ENCODE results near the gene FRMD4A. TPM values are rescaled to one million over a fixed set of nuclear protein-coding genes. Genes with fewer than 3 reads are reported as not detected.

FRMD4A gene
- total RNA-seq, 6 donors from 2014 or later, result 22.3 to 114 (median 52.3) TPM

DNA sequence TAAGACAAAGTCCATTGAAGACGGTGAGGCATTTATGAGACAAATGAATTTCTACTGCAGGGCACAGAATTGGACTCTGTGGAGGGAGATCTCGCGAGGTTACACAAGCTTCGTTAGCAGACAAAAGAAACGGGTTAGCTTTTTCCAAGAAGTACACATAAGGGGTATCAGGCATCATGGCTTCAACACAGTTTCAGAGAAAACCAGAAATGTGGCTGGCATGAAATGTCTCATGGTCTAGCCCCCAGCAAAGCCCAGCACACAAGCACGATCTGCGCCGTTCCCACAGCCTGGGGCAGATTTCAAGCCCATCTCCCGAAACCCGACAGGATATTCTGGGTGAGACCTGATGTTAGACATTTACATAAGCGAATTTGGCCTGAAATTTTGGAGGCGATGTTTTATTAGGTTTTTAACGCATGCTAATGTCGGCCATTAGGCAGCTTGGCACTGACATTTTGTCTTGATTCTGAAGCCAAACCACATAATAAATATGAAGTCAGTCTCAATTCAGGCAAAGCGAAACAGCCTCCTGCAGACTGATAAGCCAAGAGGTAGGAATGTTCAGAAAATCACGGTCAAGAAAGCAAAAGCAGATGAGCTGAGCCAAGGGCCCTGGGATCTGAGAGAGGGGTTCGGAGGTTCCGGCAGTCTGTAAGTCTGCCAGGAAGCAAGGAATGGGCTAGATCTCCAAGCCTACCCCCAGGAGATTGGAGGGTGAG lies 503.5 kb downstream of the FRMD4A start:
- Histone ChIP-seq H3K4me1 (peaks cover 7 to 11% (median 10%) of the 10 kb centered on the region in 4 donors), H3K27me3 (no peaks in the 10 kb centered on the region), H3K9me3 (no peaks in the 10 kb centered on the region), H3K4me3 (peak overlapping the region in 1 of 4 donors; percentile 3), H3K27ac (no peak overlapping the region), H3K36me3 (no peaks in the 10 kb centered on the region)
- WGBS, 2 donors, result 75 to 85% methylated on average over 18 of the region's 18 CpGs
- DNase-seq (no peak), ATAC-seq (ENCODE audit: low FRiP score in 2 of 2) (peak in 1 of 2 donors; percentile 36)
- TF ChIP-seq POLR2A (IDR thresholded peaks at IDR 0.05) (no peak), POLR2AphosphoS5 (IDR thresholded peaks at IDR 0.05) (no peak), EP300 (IDR thresholded peaks at IDR 0.05) (no peak), CTCF (IDR thresholded peaks at IDR 0.05) (no peak)

- H3K36me3 ChIP-seq, result no peaks in the 10 kb centered on the region
- H3K27me3 ChIP-seq, result no peaks in the 10 kb centered on the region
- no peak overlapping the region for H3K27ac ChIP-seq
- H3K4me3 ChIP-seq, result no peak overlapping the region
- DNase-seq (no peak), ATAC-seq (ENCODE audit: low FRiP score in 2 of 2) (no peak)
- no peaks in the 10 kb centered on the region for H3K9me3 ChIP-seq
- WGBS, 2 donors, result 87 to 92% methylated on average over 9 of the region's 9 CpGs
- TF ChIP-seq EP300 (IDR thresholded peaks at IDR 0.05) (no peak), POLR2A (IDR thresholded peaks at IDR 0.05) (no peak), POLR2AphosphoS5 (IDR thresholded peaks at IDR 0.05) (no peak), CTCF (IDR thresholded peaks at IDR 0.05) (no peak)
- peaks cover 10 to 18% (median 11%) of the 10 kb centered on the region in 4 donors for H3K4me1 ChIP-seq
Observed at GRCh38 chr10:13823709-13824405, 506.9 kb downstream of the FRMD4A start.

- Histone ChIP-seq H3K36me3 (no peaks in the 10 kb centered on the region), H3K4me1 (peaks cover 10 to 18% (median 11%) of the 10 kb centered on the region in 4 donors), H3K9me3 (no peaks in the 10 kb centered on the region), H3K27ac (no peak overlapping the region), H3K4me3 (no peak overlapping the region), H3K27me3 (no peaks in the 10 kb centered on the region)
- WGBS, 2 donors, result 64 to 69% methylated on average over 7 to 8 of the region's 8 CpGs
- DNase-seq (no peak), ATAC-seq (ENCODE audit: low FRiP score in 2 of 2) (no peak)
- TF ChIP-seq CTCF (IDR thresholded peaks at IDR 0.05) (no peak), POLR2AphosphoS5 (IDR thresholded peaks at IDR 0.05) (no peak), EP300 (IDR thresholded peaks at IDR 0.05) (no peak), POLR2A (IDR thresholded peaks at IDR 0.05) (no peak)
Observed at GRCh38 chr10:13823096-13823708, 507.5 kb downstream of the FRMD4A start.

DNA sequence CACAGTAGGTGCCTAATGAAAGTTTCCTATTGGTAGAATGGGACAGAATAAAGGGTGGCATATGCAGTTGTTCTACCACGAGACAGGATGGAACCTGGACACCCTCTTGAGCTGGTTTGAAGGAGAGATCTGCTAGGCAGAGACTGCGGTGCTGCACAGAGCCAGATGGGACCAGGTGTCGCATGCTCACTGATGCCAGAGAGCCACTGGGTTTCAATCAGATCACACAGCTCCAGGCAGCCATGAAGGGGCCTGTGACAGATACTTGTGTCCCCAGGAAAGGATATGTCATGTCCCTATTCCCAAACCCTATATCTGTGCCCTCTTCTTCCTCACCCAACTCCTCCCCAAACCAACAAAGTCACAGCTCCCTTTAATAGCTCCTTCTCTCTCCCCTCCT lies 508.2 kb downstream of the FRMD4A start:
- H3K36me3 ChIP-seq, result no peaks in the 10 kb centered on the region
- no peak for ATAC-seq (ENCODE audit: low FRiP score in 2 of 2)
- H3K4me1 ChIP-seq, result peaks cover 10 to 18% (median 11%) of the 10 kb centered on the region in 4 donors
- TF ChIP-seq CTCF (IDR thresholded peaks at IDR 0.05) (no peak), POLR2A (IDR thresholded peaks at IDR 0.05) (no peak), POLR2AphosphoS5 (IDR thresholded peaks at IDR 0.05) (no peak), EP300 (IDR thresholded peaks at IDR 0.05) (no peak)
- DNase-seq, result no peak
- H3K27ac ChIP-seq, result no peak overlapping the region
- no peaks in the 10 kb centered on the region for H3K27me3 ChIP-seq
- no peak overlapping the region for H3K4me3 ChIP-seq
- 75 to 83% methylated on average over 2 to 3 of the region's 3 CpGs for WGBS, 2 donors
- H3K9me3 ChIP-seq, result no peaks in the 10 kb centered on the region

All from upper lobe of left lung (tissue), 6 donors.